Fibroblast of lung (primary cell): Measurements from ENCODE around the gene PDE9A. TPM values are rescaled to one million over a fixed set of nuclear protein-coding genes. Genes with fewer than 3 reads are reported as not detected.
"Not testable (repeated sequence)": the region's sequence is repeated elsewhere in the genome, so short reads cannot be mapped to it uniquely, and the experiment has no call there.

Experiments
- DNase-seq, 2 donors: peaks; one replicate each; pipeline versions ENCODE4 v3.0.0 to v3.0.0-alpha.2; 2010; ENCODE audit warnings: low read depth in 2 of 2
- H2AFZ ChIP-seq: 2 replicates; pipeline ENCODE4 v1.5.1; 2012; ENCODE audit warnings: low read length, control low read depth, inconsistent platforms
- H3K27ac ChIP-seq: 2 replicates; pipeline ENCODE4 v1.5.1; 2011; ENCODE audit warnings: low read length, control low read depth; ENCODE audit not compliant: insufficient read depth
- H3K27me3 ChIP-seq: 2 replicates; pipeline ENCODE4 v1.5.1; 2011; ENCODE audit warnings: mild to moderate bottlenecking, low read length; ENCODE audit not compliant: control insufficient read depth, insufficient read depth
- H3K36me3 ChIP-seq: 2 replicates; pipeline ENCODE4 v1.5.1; 2011; ENCODE audit warnings: low read length; ENCODE audit not compliant: control insufficient read depth, insufficient read depth
- H3K4me1 ChIP-seq: 2 replicates; pipeline ENCODE4 v1.5.1; 2011; ENCODE audit warnings: low read length; ENCODE audit not compliant: control insufficient read depth, insufficient read depth; ENCODE audit errors: extremely low read depth
- H3K4me2 ChIP-seq: 2 replicates; pipeline ENCODE4 v1.5.1; 2011; ENCODE audit warnings: low read length, control low read depth; ENCODE audit not compliant: insufficient read depth; ENCODE audit errors: extremely low read depth
- H3K4me3 ChIP-seq, 4 experiments: fragments of 200-600 bp in 1 of 4; sonication (generic) in 1 of 4; replicated peaks in 1 of 4; 2 replicates each; pipeline ENCODE4 v1.5.1; 2011 to 2016; ENCODE audit warnings: low read length in 4 of 4, low read depth in 3 of 4, mild to moderate bottlenecking in 3 of 4, control low read depth in 2 of 4, inconsistent platforms in 1 of 4, mixed read lengths in 1 of 4; ENCODE audit not compliant: insufficient read depth in 1 of 4; ENCODE audit errors: control extremely low read depth in 1 of 4
- H3K79me2 ChIP-seq: 2 replicates; pipeline ENCODE4 v1.5.1; 2012; ENCODE audit warnings: mild to moderate bottlenecking, low read length, inconsistent platforms; ENCODE audit not compliant: control insufficient read depth, insufficient read depth
- H3K9ac ChIP-seq: 2 replicates; pipeline ENCODE4 v1.5.1; 2011; ENCODE audit warnings: mild to moderate bottlenecking, low read length, control low read depth; ENCODE audit not compliant: insufficient read depth
- H3K9me3 ChIP-seq: 2 replicates; pipeline ENCODE4 v1.5.1; 2012; ENCODE audit warnings: low read depth, low read length; ENCODE audit not compliant: control insufficient read depth, insufficient read depth
- H4K20me1 ChIP-seq: 2 replicates; pipeline ENCODE4 v1.5.1; 2011; ENCODE audit warnings: low read length; ENCODE audit not compliant: control insufficient read depth, insufficient read depth; ENCODE audit errors: extremely low read depth
- EZH2 ChIP-seq: IDR thresholded peaks from 2 replicates; pipeline ENCODE4 v1.5.1; 2012; ENCODE audit warnings: low read length, control low read depth, mild to moderate bottlenecking; ENCODE audit errors: missing control alignments
- polyA plus RNA-seq, 2 donors: library from polyadenylated mRNA; depleted of rRNA in 1 of 2; stranded (reverse) in 1 of 2; unstranded in 1 of 2; fragments of >200 nt; gene quantifications; 2 replicates each; pipeline ENCODE4 v1.2.1, GENCODE V29; 2011 to 2012; ENCODE audit warnings: missing spikeins in 1 of 2
- total RNA-seq: library from RNA; depleted of rRNA; stranded (reverse); fragments of >200 nt; gene quantifications from 2 replicates; pipeline ENCODE4 v1.2.1, GENCODE V29; 2014
- TF ChIP-seq, protein P1 (sequence below), 2 donors: IDR thresholded peaks in 1 of 2; conservative IDR thresholded peaks in 1 of 2; 1 replicate in 1 of 2; 2 replicates in 1 of 2; pipeline ENCODE4 v1.5.1; 2011 to 2012; ENCODE audit warnings: low read length in 2 of 2, control low read depth in 1 of 2, inconsistent platforms in 1 of 2, low read depth in 1 of 2, mild to moderate bottlenecking in 1 of 2

The PDE9A gene
- total and polyA plus RNA-seq, 2 donors (not counting 1 experiment from before 2014, with no cell fraction given), result 1.8 to 4.4 TPM

GRCh38 chr21:42708107-42708506 lies 54.7 kb downstream of the PDE9A start:
- DNase-seq, result no peak
- H3K4me3 ChIP-seq, result no peak overlapping the region
- no peak overlapping the region for H2AFZ ChIP-seq
- H4K20me1 ChIP-seq, result no peaks in the 10 kb centered on the region
- H3K27ac ChIP-seq, result no peak overlapping the region
- H3K9ac ChIP-seq, result no peak overlapping the region
- TF ChIP-seq EZH2, result no peak
- TF ChIP-seq, protein P1, sequence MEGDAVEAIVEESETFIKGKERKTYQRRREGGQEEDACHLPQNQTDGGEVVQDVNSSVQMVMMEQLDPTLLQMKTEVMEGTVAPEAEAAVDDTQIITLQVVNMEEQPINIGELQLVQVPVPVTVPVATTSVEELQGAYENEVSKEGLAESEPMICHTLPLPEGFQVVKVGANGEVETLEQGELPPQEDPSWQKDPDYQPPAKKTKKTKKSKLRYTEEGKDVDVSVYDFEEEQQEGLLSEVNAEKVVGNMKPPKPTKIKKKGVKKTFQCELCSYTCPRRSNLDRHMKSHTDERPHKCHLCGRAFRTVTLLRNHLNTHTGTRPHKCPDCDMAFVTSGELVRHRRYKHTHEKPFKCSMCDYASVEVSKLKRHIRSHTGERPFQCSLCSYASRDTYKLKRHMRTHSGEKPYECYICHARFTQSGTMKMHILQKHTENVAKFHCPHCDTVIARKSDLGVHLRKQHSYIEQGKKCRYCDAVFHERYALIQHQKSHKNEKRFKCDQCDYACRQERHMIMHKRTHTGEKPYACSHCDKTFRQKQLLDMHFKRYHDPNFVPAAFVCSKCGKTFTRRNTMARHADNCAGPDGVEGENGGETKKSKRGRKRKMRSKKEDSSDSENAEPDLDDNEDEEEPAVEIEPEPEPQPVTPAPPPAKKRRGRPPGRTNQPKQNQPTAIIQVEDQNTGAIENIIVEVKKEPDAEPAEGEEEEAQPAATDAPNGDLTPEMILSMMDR (conservative IDR thresholded peaks at IDR 0.05 in 1 of 2, IDR thresholded peaks at IDR 0.05 in 1 of 2; ENCODE audit: low read depth in 1 of 2, low read length in 2 of 2), result no peak
- H3K36me3 ChIP-seq, result no peaks in the 10 kb centered on the region
- no peaks in the 10 kb centered on the region for H3K27me3 ChIP-seq
- H3K4me1 ChIP-seq, result no peaks in the 10 kb centered on the region
- H3K9me3 ChIP-seq, result no peaks in the 10 kb centered on the region
- no peaks in the 10 kb centered on the region for H3K79me2 ChIP-seq
- no peak overlapping the region for H3K4me2 ChIP-seq

- not testable (repeated sequence) for DNase-seq, H4K20me1 ChIP-seq, H3K79me2 ChIP-seq, H3K4me1 ChIP-seq, H2AFZ ChIP-seq, H3K4me2 ChIP-seq, H3K9me3 ChIP-seq, H3K4me3 ChIP-seq, H3K9ac ChIP-seq, H3K36me3 ChIP-seq, H3K27ac ChIP-seq, H3K27me3 ChIP-seq
These were observed 55.5 kb downstream of the PDE9A start for GRCh38 chr21:42708916-42709315.

DNA sequence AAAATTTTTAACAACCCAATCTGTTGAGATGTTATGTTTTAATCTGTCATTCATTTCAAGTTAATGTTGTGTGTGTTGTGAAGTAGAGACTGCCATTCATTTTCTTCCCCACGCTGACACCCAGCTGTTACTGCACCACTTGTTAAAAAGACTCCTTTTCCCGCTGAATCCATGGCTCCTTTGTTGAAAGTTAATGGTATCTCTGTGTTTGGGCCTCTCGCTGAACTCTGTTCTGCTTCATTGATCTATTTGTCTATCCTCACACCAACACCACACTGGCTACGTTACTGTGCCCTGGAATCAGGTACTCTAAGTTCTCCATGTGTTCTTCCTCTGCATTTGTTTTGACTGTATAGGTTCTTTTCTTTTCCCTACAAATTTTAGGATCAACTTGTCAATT lies 58.2 kb downstream of the PDE9A start:
- no peak overlapping the region for H3K4me2 ChIP-seq
- H4K20me1 ChIP-seq, result no peaks in the 10 kb centered on the region
- no peaks in the 10 kb centered on the region for H3K9me3 ChIP-seq
- H3K79me2 ChIP-seq, result no peaks in the 10 kb centered on the region
- no peaks in the 10 kb centered on the region for H3K36me3 ChIP-seq
- H3K27ac ChIP-seq, result no peak overlapping the region
- H2AFZ ChIP-seq, result no peak overlapping the region
- DNase-seq, result no peak
- H3K27me3 ChIP-seq, result no peaks in the 10 kb centered on the region
- TF ChIP-seq EZH2, result no peak
- TF ChIP-seq, protein P1 (conservative IDR thresholded peaks at IDR 0.05 in 1 of 2, IDR thresholded peaks at IDR 0.05 in 1 of 2; ENCODE audit: low read depth in 1 of 2, low read length in 2 of 2), result no peak
- no peak overlapping the region for H3K9ac ChIP-seq
- H3K4me1 ChIP-seq, result no peaks in the 10 kb centered on the region
- H3K4me3 ChIP-seq, result no peak overlapping the region

DNA sequence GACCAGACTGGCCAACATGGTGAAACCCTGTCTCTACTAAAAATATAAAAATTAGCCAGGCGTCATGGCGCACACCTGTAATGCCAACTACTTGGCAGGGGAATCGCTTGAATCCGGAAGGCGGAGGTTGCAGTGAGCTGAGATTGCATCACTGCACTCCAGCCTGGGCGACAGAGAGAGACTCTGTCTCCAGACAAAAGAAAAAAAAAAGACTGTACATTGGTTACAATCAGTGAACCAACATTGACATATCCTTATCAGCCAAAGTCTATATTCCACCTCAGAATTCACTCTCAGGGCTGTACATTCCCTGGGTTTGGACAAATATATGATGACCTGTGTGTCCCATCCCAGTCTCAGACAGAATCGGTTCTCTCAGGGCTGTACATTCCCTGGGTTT lies 62.0 kb downstream of the PDE9A start:
- not testable (repeated sequence) for H3K27me3 ChIP-seq, H3K36me3 ChIP-seq, H3K79me2 ChIP-seq, H3K9ac ChIP-seq, DNase-seq, H2AFZ ChIP-seq, H3K27ac ChIP-seq, H3K4me1 ChIP-seq, H3K4me3 ChIP-seq, H3K4me2 ChIP-seq, H3K9me3 ChIP-seq, H4K20me1 ChIP-seq
